Measurements from ENCODE around the gene FBLN2. TPM values are rescaled to one million over a fixed set of nuclear protein-coding genes. Genes with fewer than 3 reads are reported as not detected.

FBLN2 gene
- total and polyA plus RNA-seq, 5 donors from 2014 or later: not detected

GRCh38 chr3:13684350-13684749 is 135.4 kb downstream of the FBLN2 start:
- Histone ChIP-seq H3K27me3 (ENCODE audit: control insufficient read depth, insufficient read depth, low read length) (no peaks in the 10 kb centered on the region), H3K27ac (ENCODE audit: insufficient read depth, low read length, poor library complexity, severe bottlenecking) (no peak overlapping the region), H3K36me3 (ENCODE audit: control insufficient read depth, insufficient read depth, low read length) (no peaks in the 10 kb centered on the region), H3K9me3 (ENCODE audit: control insufficient read depth in 2 of 2, low read length in 2 of 2) (no peaks in the 10 kb centered on the region), H3K4me3 (ENCODE audit: low read depth, low read length) (no peak overlapping the region), H3K4me1 (ENCODE audit: control insufficient read depth, insufficient read depth, low read length, poor library complexity, severe bottlenecking) (no peaks in the 10 kb centered on the region)
- Mint-ChIP-seq H3K4me3 (no peak overlapping the region), H3K36me3 (no peaks in the 10 kb centered on the region), H3K9me3 (peaks cover 0 to 3% (median 0%) of the 10 kb centered on the region in 7 donors), H3K27me3 (no peaks in the 10 kb centered on the region), H3K4me1 (no peaks in the 10 kb centered on the region), H3K27ac (no peak overlapping the region)
- ATAC-seq (ENCODE audit: low read depth in 2 of 2): no peak
- no peak for DNase-seq

GRCh38 chr3:13684854-13685253 is 135.9 kb downstream of the FBLN2 start:
- ATAC-seq (ENCODE audit: low read depth in 2 of 2): no peak
- H3K9me3 Mint-ChIP-seq: peaks cover 0 to 3% (median 0%) of the 10 kb centered on the region in 7 donors

GRCh38 chr3:13685721-13686120 is 136.8 kb downstream of the FBLN2 start:
- H3K4me3 Mint-ChIP-seq: no peak overlapping the region
- H3K27me3 ChIP-seq (ENCODE audit: control insufficient read depth, insufficient read depth, low read length): no peaks in the 10 kb centered on the region
- H3K36me3 ChIP-seq (ENCODE audit: control insufficient read depth, insufficient read depth, low read length): no peaks in the 10 kb centered on the region
- H3K27ac Mint-ChIP-seq: no peak overlapping the region
- H3K9me3 Mint-ChIP-seq: peaks cover 0 to 3% (median 0%) of the 10 kb centered on the region in 7 donors
- H3K36me3 Mint-ChIP-seq: no peaks in the 10 kb centered on the region
- H3K4me1 Mint-ChIP-seq: peaks cover 0 to 2% (median 0%) of the 10 kb centered on the region in 4 donors
- DNase-seq (no peak), ATAC-seq (ENCODE audit: low read depth in 2 of 2) (no peak)
- no peaks in the 10 kb centered on the region for H3K9me3 ChIP-seq (ENCODE audit: control insufficient read depth in 2 of 2, low read length in 2 of 2)
- peaks cover 6% of the 10 kb centered on the region for H3K27me3 Mint-ChIP-seq
- no peak overlapping the region for H3K27ac ChIP-seq (ENCODE audit: insufficient read depth, low read length, poor library complexity, severe bottlenecking)
- H3K4me1 ChIP-seq (ENCODE audit: control insufficient read depth, insufficient read depth, low read length, poor library complexity, severe bottlenecking): no peaks in the 10 kb centered on the region
- H3K4me3 ChIP-seq (ENCODE audit: low read depth, low read length): no peak overlapping the region

More at GRCh38 chr3:13684854-13685253, 135.9 kb downstream of the FBLN2 start:
- Histone ChIP-seq H3K9me3 (ENCODE audit: control insufficient read depth in 2 of 2, low read length in 2 of 2) (no peaks in the 10 kb centered on the region), H3K27me3 (ENCODE audit: control insufficient read depth, insufficient read depth, low read length) (no peaks in the 10 kb centered on the region), H3K4me3 (ENCODE audit: low read depth, low read length) (no peak overlapping the region), H3K4me1 (ENCODE audit: control insufficient read depth, insufficient read depth, low read length, poor library complexity, severe bottlenecking) (no peaks in the 10 kb centered on the region), H3K36me3 (ENCODE audit: control insufficient read depth, insufficient read depth, low read length) (no peaks in the 10 kb centered on the region), H3K27ac (ENCODE audit: insufficient read depth, low read length, poor library complexity, severe bottlenecking) (no peak overlapping the region)
- no peaks in the 10 kb centered on the region for H3K36me3 Mint-ChIP-seq
- DNase-seq: no peak
- H3K27ac Mint-ChIP-seq: no peak overlapping the region
- no peaks in the 10 kb centered on the region for H3K4me1 Mint-ChIP-seq
- H3K27me3 Mint-ChIP-seq: no peaks in the 10 kb centered on the region
- H3K4me3 Mint-ChIP-seq: no peak overlapping the region

- peaks cover 0 to 3% (median 0%) of the 10 kb centered on the region in 7 donors for H3K9me3 Mint-ChIP-seq
- no peaks in the 10 kb centered on the region for H3K36me3 Mint-ChIP-seq
- no peak for ATAC-seq (ENCODE audit: low read depth in 2 of 2)
Measured at GRCh38 chr3:13686367-13687160, 137.6 kb downstream of the FBLN2 start.

GRCh38 chr3:13687517-13687943 is 138.6 kb downstream of the FBLN2 start:
- H3K4me3 ChIP-seq (ENCODE audit: low read depth, low read length): no peak overlapping the region
- no peak overlapping the region for H3K27ac ChIP-seq (ENCODE audit: insufficient read depth, low read length, poor library complexity, severe bottlenecking)
- H3K4me1 ChIP-seq (ENCODE audit: control insufficient read depth, insufficient read depth, low read length, poor library complexity, severe bottlenecking): no peaks in the 10 kb centered on the region
- Mint-ChIP-seq H3K9me3 (peaks cover 0 to 5% (median 1%) of the 10 kb centered on the region in 7 donors), H3K36me3 (no peaks in the 10 kb centered on the region), H3K4me1 (peaks cover 0 to 4% (median 0%) of the 10 kb centered on the region in 4 donors), H3K27ac (peak overlapping the region in 1 of 3 donors; percentile 69), H3K27me3 (peaks cover 10% of the 10 kb centered on the region), H3K4me3 (no peak overlapping the region)
- no peaks in the 10 kb centered on the region for H3K36me3 ChIP-seq (ENCODE audit: control insufficient read depth, insufficient read depth, low read length)
- no peak for DNase-seq
- no peak for ATAC-seq (ENCODE audit: low read depth in 2 of 2)
- H3K9me3 ChIP-seq (ENCODE audit: control insufficient read depth in 2 of 2, low read length in 2 of 2): no peaks in the 10 kb centered on the region
- H3K27me3 ChIP-seq (ENCODE audit: control insufficient read depth, insufficient read depth, low read length): no peaks in the 10 kb centered on the region

More at GRCh38 chr3:13686367-13687160, 137.6 kb downstream of the FBLN2 start:
- H3K27me3 ChIP-seq (ENCODE audit: control insufficient read depth, insufficient read depth, low read length): no peaks in the 10 kb centered on the region
- DNase-seq: no peak
- Mint-ChIP-seq H3K27ac (no peak overlapping the region), H3K4me3 (no peak overlapping the region), H3K4me1 (peaks cover 0 to 4% (median 0%) of the 10 kb centered on the region in 4 donors), H3K27me3 (peaks cover 10% of the 10 kb centered on the region)
- H3K36me3 ChIP-seq (ENCODE audit: control insufficient read depth, insufficient read depth, low read length): no peaks in the 10 kb centered on the region
- H3K4me1 ChIP-seq (ENCODE audit: control insufficient read depth, insufficient read depth, low read length, poor library complexity, severe bottlenecking): no peaks in the 10 kb centered on the region
- no peaks in the 10 kb centered on the region for H3K9me3 ChIP-seq (ENCODE audit: control insufficient read depth in 2 of 2, low read length in 2 of 2)
- no peak overlapping the region for H3K27ac ChIP-seq (ENCODE audit: insufficient read depth, low read length, poor library complexity, severe bottlenecking)
- no peak overlapping the region for H3K4me3 ChIP-seq (ENCODE audit: low read depth, low read length)

Other genes starting within 250 kb of the FBLN2 start
- gene NUP210, start 128.8 kb upstream of the FBLN2 start, total RNA-seq: 125 TPM
- 10 to 100 TPM; 42.4 to 46.9 (median 45.3) TPM for gene NUP210, start 128.8 kb upstream of the FBLN2 start, polyA plus RNA-seq
- 3.8 TPM for gene HDAC11, start 68.8 kb upstream of the FBLN2 start, total RNA-seq
- 1 to 10 TPM; 2.1 to 8.8 (median 3.0) TPM for gene HDAC11, start 68.8 kb upstream of the FBLN2 start, polyA plus RNA-seq

Measured in CD4-positive, CD25-positive, alpha-beta regulatory T cell (primary cell).